NK-92 treated with Interleukin-12 subunit alpha and Interleukin-12 subunit beta, amount 100 ng/mL, for 24 hours (cell line): ENCODE results near the gene RNF126.
"Not testable (repeated sequence)": the region's sequence is repeated elsewhere in the genome, so short reads cannot be mapped to it uniquely, and the experiment has no call there.

Source experiments
- DNase-seq: peaks from one replicate; lab custom pipeline; 2025; lab: John Stamatoyannopoulos, UW

The RNF126 gene

GRCh38 chr19:662962-663681, at the start of gene RNF126:
TSS of gene RNF126 (minus strand) at chr19:663214. CDS start at chr19:663121, 93 bp downstream.
- DNase-seq, result peak; percentile 88

- no peak for DNase-seq
Measured at GRCh38 chr19:711254-711653, 48.2 kb upstream of the RNF126 start.

GRCh38 chr19:710767-711166, 47.8 kb upstream of the RNF126 start:
- DNase-seq, result no peak

GRCh38 chr19:709965-710571, 47.1 kb upstream of the RNF126 start:
- no peak for DNase-seq

- no peak for DNase-seq
Measured at GRCh38 chr19:709196-709964, 46.4 kb upstream of the RNF126 start.

- DNase-seq, result no peak
Measured at GRCh38 chr19:708154-709143, 45.4 kb upstream of the RNF126 start, which contains the start of gene PALM. TSS of gene PALM (plus strand) at chr19:708935. CDS start at chr19:709147, 212 bp downstream.

- no peak for DNase-seq
Measured at GRCh38 chr19:704447-704741, 41.4 kb upstream of the RNF126 start.

- DNase-seq, result peak; percentile 36
Measured at GRCh38 chr19:703651-704446, 40.8 kb upstream of the RNF126 start.

GRCh38 chr19:703329-703650, 40.3 kb upstream of the RNF126 start:
- no peak for DNase-seq

- not testable (repeated sequence) for DNase-seq
Measured at GRCh38 chr19:702847-703246, 39.8 kb upstream of the RNF126 start.

GRCh38 chr19:699885-700284, 36.9 kb upstream of the RNF126 start:
- not testable (repeated sequence) for DNase-seq

- not testable (repeated sequence) for DNase-seq
Measured at GRCh38 chr19:698529-698928, 35.5 kb upstream of the RNF126 start.

- no peak for DNase-seq
Measured at GRCh38 chr19:695352-695949, 32.4 kb upstream of the RNF126 start, which contains the start of gene PRSS57. TSS of gene PRSS57 (minus strand) at chr19:695452. CDS start at chr19:695430, 22 bp downstream.

GRCh38 chr19:694481-695351, 31.7 kb upstream of the RNF126 start:
- DNase-seq, result no peak

- DNase-seq, result no peak
Measured at GRCh38 chr19:690203-690602, 27.2 kb upstream of the RNF126 start.

GRCh38 chr19:688992-689391, 26.0 kb upstream of the RNF126 start:
- no peak for DNase-seq

- DNase-seq, result no peak
Measured at GRCh38 chr19:688214-688613, 25.2 kb upstream of the RNF126 start.

GRCh38 chr19:687569-688166, 24.7 kb upstream of the RNF126 start:
- DNase-seq, result no peak

- no peak for DNase-seq
Measured at GRCh38 chr19:686589-687297, 23.7 kb upstream of the RNF126 start.
